D721Med (cell line): Measurements from ENCODE around the gene AFF4.

Experiments
- DNase-seq: peaks from one replicate; pipeline ENCODE4 v3.0.0; 2011; ENCODE audit warnings: low spot score; ENCODE audit not compliant: insufficient read length
- FAIRE-seq: peaks from 2 replicates; lab custom pipeline; 2011; peaks lifted over from hg19 to GRCh38; lab: Jason Lieb, UNC
- TF ChIP-seq, protein P1 (sequence below): IDR thresholded peaks from 2 replicates; pipeline ENCODE4 v1.5.1; 2012; ENCODE audit warnings: mild to moderate bottlenecking, control low read depth; ENCODE audit not compliant: insufficient read depth; ENCODE audit errors: missing control alignments

Gene AFF4

DNA sequence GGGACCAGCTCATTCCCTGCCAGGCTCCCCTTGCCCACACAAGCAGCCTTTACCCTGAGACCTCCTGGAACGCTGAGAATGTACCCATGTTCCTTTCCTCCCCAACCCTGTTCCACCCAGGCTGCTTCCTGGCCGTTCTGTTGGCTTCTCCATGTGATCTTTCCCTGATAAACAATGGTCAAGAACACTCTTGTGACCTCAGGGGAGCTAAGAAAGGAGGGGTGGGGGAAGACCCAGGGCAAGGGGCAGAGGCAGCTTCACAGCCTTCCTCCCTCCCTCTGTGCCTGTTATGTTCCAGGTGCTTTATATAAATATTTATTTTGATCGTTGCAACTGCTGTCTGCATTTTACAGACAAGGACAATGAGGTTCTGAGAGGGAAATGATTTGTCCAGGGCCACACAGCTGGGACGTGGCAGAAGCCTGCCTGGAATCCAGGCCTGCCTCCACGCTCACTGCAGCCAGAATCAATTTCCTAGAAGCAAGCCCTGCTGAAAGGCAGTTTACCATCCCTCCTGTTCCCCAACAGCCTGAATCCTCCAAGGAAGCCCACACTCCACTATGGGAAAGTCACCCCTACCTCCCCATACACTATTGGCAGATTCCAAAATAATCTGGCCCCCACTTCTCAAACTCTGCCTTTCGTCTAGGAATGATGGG lies 136.9 kb downstream of the AFF4 start:
- FAIRE-seq (no peak), DNase-seq (no peak)
- TF ChIP-seq, protein P1, sequence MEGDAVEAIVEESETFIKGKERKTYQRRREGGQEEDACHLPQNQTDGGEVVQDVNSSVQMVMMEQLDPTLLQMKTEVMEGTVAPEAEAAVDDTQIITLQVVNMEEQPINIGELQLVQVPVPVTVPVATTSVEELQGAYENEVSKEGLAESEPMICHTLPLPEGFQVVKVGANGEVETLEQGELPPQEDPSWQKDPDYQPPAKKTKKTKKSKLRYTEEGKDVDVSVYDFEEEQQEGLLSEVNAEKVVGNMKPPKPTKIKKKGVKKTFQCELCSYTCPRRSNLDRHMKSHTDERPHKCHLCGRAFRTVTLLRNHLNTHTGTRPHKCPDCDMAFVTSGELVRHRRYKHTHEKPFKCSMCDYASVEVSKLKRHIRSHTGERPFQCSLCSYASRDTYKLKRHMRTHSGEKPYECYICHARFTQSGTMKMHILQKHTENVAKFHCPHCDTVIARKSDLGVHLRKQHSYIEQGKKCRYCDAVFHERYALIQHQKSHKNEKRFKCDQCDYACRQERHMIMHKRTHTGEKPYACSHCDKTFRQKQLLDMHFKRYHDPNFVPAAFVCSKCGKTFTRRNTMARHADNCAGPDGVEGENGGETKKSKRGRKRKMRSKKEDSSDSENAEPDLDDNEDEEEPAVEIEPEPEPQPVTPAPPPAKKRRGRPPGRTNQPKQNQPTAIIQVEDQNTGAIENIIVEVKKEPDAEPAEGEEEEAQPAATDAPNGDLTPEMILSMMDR: no peak

DNA sequence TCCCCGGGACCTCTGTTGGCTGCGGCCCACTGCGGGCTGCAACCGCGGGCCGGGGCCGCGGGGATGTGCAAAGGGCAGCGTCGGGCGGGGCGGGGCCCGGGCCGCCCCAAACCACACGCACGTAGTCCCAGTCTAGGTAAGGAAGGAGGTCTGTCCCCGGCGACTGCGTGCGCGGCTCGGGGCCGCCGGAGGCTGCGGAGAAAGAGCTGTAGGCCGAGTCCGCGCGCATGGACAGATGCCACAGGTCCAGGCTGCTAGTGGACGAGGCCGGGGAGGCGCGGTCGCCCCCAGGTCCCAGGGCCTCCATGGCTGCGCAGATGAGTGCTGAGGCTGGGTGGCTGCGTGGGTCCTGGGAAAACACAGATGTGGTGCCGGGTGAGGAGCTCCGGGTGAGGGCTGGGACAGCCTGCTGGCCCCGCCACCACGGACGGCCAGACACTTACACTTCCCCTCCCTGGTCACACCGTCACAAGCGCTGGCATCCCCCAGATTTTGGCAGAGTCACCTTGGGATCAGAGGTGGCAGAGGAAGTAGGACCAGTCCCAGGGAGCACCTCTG lies 137.5 kb downstream of the AFF4 start:
- FAIRE-seq (no peak), DNase-seq (no peak)
- TF ChIP-seq, protein P1: no peak
